ENCODE results near the gene GPX3. TPM values are rescaled to one million over a fixed set of nuclear protein-coding genes. Genes with fewer than 3 reads are reported as not detected.

GPX3 gene
- total RNA-seq, 4 donors from 2014 or later = 5.7 to 1,241 (median 263) TPM

- H3K36me3 ChIP-seq = no peaks in the 10 kb centered on the region
- no peaks in the 10 kb centered on the region for H3K27me3 ChIP-seq
- H3K4me1 ChIP-seq = peaks cover 0 to 10% of the 10 kb centered on the region in 2 donors
- intact Hi-C loops (cut with DNase I; ENCODE audit: low total_unique reads) = no loop called here
- H3K4me3 ChIP-seq = no peak overlapping the region
- TF ChIP-seq POLR2A (IDR thresholded peaks at IDR 0.05) = no peak
- TF ChIP-seq CTCF (IDR thresholded peaks at IDR 0.05) = no peak
- no peak for DNase-seq
- H3K9me3 ChIP-seq = no peaks in the 10 kb centered on the region
- no peak overlapping the region for H3K27ac ChIP-seq
These were observed 54.2 kb downstream of the GPX3 start for GRCh38 chr5:151074557-151074956.

GRCh38 chr5:151075698-151076331, 55.4 kb downstream of the GPX3 start:
- Histone ChIP-seq H3K36me3 (no peaks in the 10 kb centered on the region), H3K27me3 (no peaks in the 10 kb centered on the region), H3K9me3 (no peaks in the 10 kb centered on the region), H3K27ac (no peak overlapping the region), H3K4me3 (no peak overlapping the region), H3K4me1 (peaks cover 0 to 15% of the 10 kb centered on the region in 2 donors)
- DNase-seq = no peak
- intact Hi-C loops (cut with DNase I; ENCODE audit: low total_unique reads) = no loop called here
- no peak for TF ChIP-seq POLR2A (IDR thresholded peaks at IDR 0.05)
- no peak for TF ChIP-seq CTCF (IDR thresholded peaks at IDR 0.05)

- no peak overlapping the region for H3K27ac ChIP-seq
- H3K4me3 ChIP-seq = no peak overlapping the region
- no peak for TF ChIP-seq POLR2A (IDR thresholded peaks at IDR 0.05)
- no peak for TF ChIP-seq CTCF (IDR thresholded peaks at IDR 0.05)
- no peaks in the 10 kb centered on the region for H3K27me3 ChIP-seq
- intact Hi-C loops (cut with DNase I; ENCODE audit: low total_unique reads) = no loop called here
- DNase-seq = no peak
- H3K9me3 ChIP-seq = no peaks in the 10 kb centered on the region
- peaks cover 0 to 15% of the 10 kb centered on the region in 2 donors for H3K4me1 ChIP-seq
- H3K36me3 ChIP-seq = no peaks in the 10 kb centered on the region
These were observed 56.2 kb downstream of the GPX3 start for GRCh38 chr5:151076616-151077015.

GRCh38 chr5:151077419-151077818, 57.0 kb downstream of the GPX3 start:
- no peaks in the 10 kb centered on the region for H3K9me3 ChIP-seq
- intact Hi-C loops (cut with DNase I; ENCODE audit: low total_unique reads) = no loop called here
- TF ChIP-seq POLR2A (IDR thresholded peaks at IDR 0.05) (no peak), CTCF (IDR thresholded peaks at IDR 0.05) (no peak)
- H3K4me3 ChIP-seq = no peak overlapping the region
- H3K27me3 ChIP-seq = no peaks in the 10 kb centered on the region
- no peaks in the 10 kb centered on the region for H3K36me3 ChIP-seq
- H3K4me1 ChIP-seq = peaks cover 0 to 15% of the 10 kb centered on the region in 2 donors
- H3K27ac ChIP-seq = no peak overlapping the region
- DNase-seq = no peak

- no peak for DNase-seq
- Histone ChIP-seq H3K36me3 (no peaks in the 10 kb centered on the region), H3K9me3 (no peaks in the 10 kb centered on the region), H3K4me3 (no peak overlapping the region), H3K4me1 (peaks cover 0 to 15% of the 10 kb centered on the region in 2 donors), H3K27ac (no peak overlapping the region), H3K27me3 (no peaks in the 10 kb centered on the region)
- TF ChIP-seq POLR2A (IDR thresholded peaks at IDR 0.05) = no peak
- intact Hi-C loops (cut with DNase I; ENCODE audit: low total_unique reads) = no loop called here
These were observed 57.6 kb downstream of the GPX3 start for GRCh38 chr5:151077967-151078366.

Other genes starting within 250 kb of the GPX3 start
- gene SMIM3, start 241.8 kb upstream of the GPX3 start, total RNA-seq = 10 to 100 TPM in 3 of 4 donors, 1 to 10 TPM in 1; 2.6 to 55.9 (median 32.1) TPM
- gene IRGM, start 174.1 kb upstream of the GPX3 start, total RNA-seq = under 1 TPM in 1 of 4 donors, not detected in 3; 0.48 TPM
- 10 to 100 TPM in 1 of 4 donors, 1 to 10 TPM in 3; 5.9 to 27.4 (median 7.0) TPM for gene ZNF300, start 115.6 kb upstream of the GPX3 start, total RNA-seq
- gene TNIP1, start 60.4 kb downstream of the GPX3 start, total RNA-seq = 10 to 100 TPM; 35.6 to 70.8 (median 50.7) TPM
- gene ANXA6, start 137.2 kb downstream of the GPX3 start, total RNA-seq = 100 to 1,000 TPM; 131 to 346 (median 252) TPM
- gene CCDC69, start 203.5 kb downstream of the GPX3 start, total RNA-seq = 10 to 100 TPM; 19.5 to 76.2 (median 40.6) TPM
- 10 to 100 TPM; 14.7 to 33.8 (median 23.8) TPM for gene GM2A, start 232.6 kb downstream of the GPX3 start, total RNA-seq